Gastroesophageal sphincter (tissue), 4 donors: ENCODE data around the gene ZNRF2. TPM values are rescaled to one million over a fixed set of nuclear protein-coding genes. Genes with fewer than 3 reads are reported as not detected.

Experiments used
- ATAC-seq: fragments of 150-250 bp; one replicate; pipeline ENCODE4 v1.9.1; 2016; ENCODE audit warnings: mild to moderate bottlenecking, moderate library complexity
- H3K27ac ChIP-seq, 4 donors: fragments of 200-600 bp; sonication (generic) in 3 of 4; 1 replicate in 3 of 4; 2 replicates in 1 of 4; pipeline ENCODE4 v1.5.1; 2016 to 2019
- H3K27me3 ChIP-seq: fragments of 200-600 bp; sonication (generic); one replicate; pipeline ENCODE4 v1.5.1; 2019
- H3K36me3 ChIP-seq, 2 donors: fragments of 200-600 bp; sonication (generic); one replicate each; pipeline ENCODE4 v1.5.1; 2019; ENCODE audit warnings: control low read depth in 1 of 2
- H3K4me1 ChIP-seq, 3 donors: fragments of 200-600 bp; sonication (generic); 1 replicate in 2 of 3; 2 replicates in 1 of 3; pipeline ENCODE4 v1.5.1; 2016 to 2019; ENCODE audit warnings: control low read depth in 2 of 3
- H3K4me3 ChIP-seq, 2 donors: fragments of 200-600 bp; sonication (generic); one replicate each; pipeline ENCODE4 v1.5.1; 2019; ENCODE audit warnings: mild to moderate bottlenecking in 1 of 2, moderate library complexity in 1 of 2
- H3K9me3 ChIP-seq, 3 donors: fragments of 200-600 bp; sonication (generic); one replicate each; pipeline ENCODE4 v1.5.1; 2017 to 2019; ENCODE audit warnings: control low read depth in 2 of 3
- CTCF ChIP-seq, 4 experiments: fragments of 200-600 bp in 2 of 4; fragments of 450-650 bp in 2 of 4; sonication (generic) in 1 of 4; IDR thresholded peaks; one replicate each; pipeline ENCODE4 v1.5.1; 2017 to 2019; ENCODE audit warnings: antibody characterized with exemption in 4 of 4, mild to moderate bottlenecking in 2 of 4, moderate library complexity in 2 of 4
- EP300 ChIP-seq: sonication (generic); formaldehyde crosslinking; IDR thresholded peaks from one replicate; pipeline ENCODE4 v1.6.1; 2017; ENCODE audit warnings: antibody characterized with exemption, mild to moderate bottlenecking
- POLR2A ChIP-seq, 2 donors: fragments of 450-650 bp; IDR thresholded peaks; one replicate each; pipeline ENCODE4 v1.6.1; 2017; ENCODE audit warnings: antibody characterized with exemption in 2 of 2, mild to moderate bottlenecking in 2 of 2, moderate library complexity in 1 of 2
- POLR2AphosphoS5 ChIP-seq: sonication (generic); formaldehyde crosslinking; IDR thresholded peaks from one replicate; pipeline ENCODE4 v1.6.1; 2017; ENCODE audit warnings: antibody characterized with exemption
- WGBS, 2 donors: methylation state at CpG; one replicate each; pipeline ENCODE4 v1.1.5; 2018; ENCODE audit warnings: low coverage in 1 of 2; 5-methylcytosine and 5-hydroxymethylcytosine counted together
- total RNA-seq, 4 donors: library from RNA; depleted of rRNA; stranded (reverse); fragments of >200 nt; gene quantifications; one replicate each; pipeline ENCODE4 v1.1.0, GENCODE V29; 2016

The ZNRF2 gene
- total RNA-seq, 4 donors from 2014 or later: 12.5 to 20.9 (median 18.6) TPM

GRCh38 chr7:30270921-30271320, 13.5 kb upstream of the ZNRF2 start:
- TF ChIP-seq CTCF (IDR thresholded peaks at IDR 0.05): no peak
- TF ChIP-seq POLR2A (IDR thresholded peaks at IDR 0.05): no peak
- TF ChIP-seq EP300: no peak
- no peak for TF ChIP-seq POLR2AphosphoS5
- 77 to 88% methylated on average over 4 of the region's 4 CpGs for WGBS, 2 donors
- Histone ChIP-seq H3K4me3 (no peak overlapping the region), H3K27me3 (no peaks in the 10 kb centered on the region), H3K9me3 (no peaks in the 10 kb centered on the region), H3K4me1 (peaks cover 0 to 12% (median 0%) of the 10 kb centered on the region in 3 donors), H3K36me3 (no peaks in the 10 kb centered on the region), H3K27ac (no peak overlapping the region)
- no peak for ATAC-seq

GRCh38 chr7:30272126-30272525, 12.3 kb upstream of the ZNRF2 start:
- no peak overlapping the region for H3K4me3 ChIP-seq
- ATAC-seq: no peak
- H3K27me3 ChIP-seq: no peaks in the 10 kb centered on the region
- no peak overlapping the region for H3K27ac ChIP-seq
- no peaks in the 10 kb centered on the region for H3K36me3 ChIP-seq
- peaks cover 0 to 12% (median 0%) of the 10 kb centered on the region in 3 donors for H3K4me1 ChIP-seq
- TF ChIP-seq CTCF (IDR thresholded peaks at IDR 0.05): no peak
- no peak for TF ChIP-seq POLR2AphosphoS5
- TF ChIP-seq POLR2A (IDR thresholded peaks at IDR 0.05): no peak
- no peak for TF ChIP-seq EP300
- H3K9me3 ChIP-seq: no peaks in the 10 kb centered on the region
- 56% methylated on average over 2 of the region's 2 CpGs; no CpG with 5 or more reads in 1 of the 2 donors for WGBS, 2 donors

- WGBS, 2 donors: 50 to 63% methylated on average over 2 of the region's 2 CpGs
- Histone ChIP-seq H3K27me3 (no peaks in the 10 kb centered on the region), H3K9me3 (no peaks in the 10 kb centered on the region), H3K27ac (no peak overlapping the region), H3K4me1 (peaks cover 0 to 18% (median 0%) of the 10 kb centered on the region in 3 donors), H3K36me3 (no peaks in the 10 kb centered on the region), H3K4me3 (no peak overlapping the region)
- no peak for TF ChIP-seq EP300
- no peak for TF ChIP-seq POLR2A (IDR thresholded peaks at IDR 0.05)
- TF ChIP-seq POLR2AphosphoS5: no peak
- TF ChIP-seq CTCF (IDR thresholded peaks at IDR 0.05): no peak
- ATAC-seq: no peak
Measured at GRCh38 chr7:30273552-30273951, 10.8 kb upstream of the ZNRF2 start.

GRCh38 chr7:30274641-30275040, 9.8 kb upstream of the ZNRF2 start:
- no peak overlapping the region for H3K4me3 ChIP-seq
- H3K27ac ChIP-seq: no peak overlapping the region
- H3K27me3 ChIP-seq: no peaks in the 10 kb centered on the region
- TF ChIP-seq POLR2A (IDR thresholded peaks at IDR 0.05) (no peak), CTCF (IDR thresholded peaks at IDR 0.05) (no peak)
- peaks cover 0 to 21% (median 0%) of the 10 kb centered on the region in 3 donors for H3K4me1 ChIP-seq
- WGBS, 2 donors: 86 to 87% methylated on average over 3 of the region's 3 CpGs
- no peaks in the 10 kb centered on the region for H3K36me3 ChIP-seq
- H3K9me3 ChIP-seq: no peaks in the 10 kb centered on the region
- ATAC-seq: no peak

GRCh38 chr7:30276203-30276900, 8.0 kb upstream of the ZNRF2 start:
- H3K36me3 ChIP-seq: no peaks in the 10 kb centered on the region
- 86 to 89% methylated on average over 4 to 8 of the region's 9 CpGs for WGBS, 2 donors
- no peak for ATAC-seq
- peak; percentile 43 to 74 (median 60) for TF ChIP-seq CTCF (IDR thresholded peaks at IDR 0.05)
- TF ChIP-seq POLR2A (IDR thresholded peaks at IDR 0.05): no peak
- H3K27ac ChIP-seq: no peak overlapping the region
- H3K4me3 ChIP-seq: no peak overlapping the region
- H3K27me3 ChIP-seq: no peaks in the 10 kb centered on the region
- H3K4me1 ChIP-seq: peaks cover 0 to 15% (median 0%) of the 10 kb centered on the region in 3 donors
- H3K9me3 ChIP-seq: no peaks in the 10 kb centered on the region
